ENCODE data around the gene GINS2. TPM values are rescaled to one million over a fixed set of nuclear protein-coding genes. Genes with fewer than 3 reads are reported as not detected.

Gene GINS2
- total and polyA plus RNA-seq, 8 donors = 0.37 to 1.9 (median 0.79) TPM

GRCh38 chr16:85680352-85680944 lies 8.3 kb downstream of the GINS2 start:
- Histone ChIP-seq H3K9me3 (no peaks in the 10 kb centered on the region), H3K4me3 (no peak overlapping the region), H3K27ac (no peak overlapping the region), H3K4me1 (peaks cover 0 to 1% (median 0%) of the 10 kb centered on the region in 3 donors), H3K27me3 (no peaks in the 10 kb centered on the region), H3K36me3 (peaks cover 0 to 8% (median 0%) of the 10 kb centered on the region in 3 donors)
- DNase-seq = peak in 1 of 6 donors; percentile 2
- ATAC-seq = peak in 1 of 4 donors; percentile 12
- WGBS, 2 donors = 86 to 89% methylated on average over 6 of the region's 6 CpGs
- no peak for TF ChIP-seq CTCF (IDR thresholded peaks at IDR 0.05)
- FAIRE-seq = no peak
- intact Hi-C loops (cut with DNase I) = no loop called here

GRCh38 chr16:85679870-85680269 lies 8.9 kb downstream of the GINS2 start:
- 82 to 85% methylated on average over 6 of the region's 6 CpGs for WGBS, 2 donors
- no peak for FAIRE-seq
- no peak overlapping the region for H3K4me3 ChIP-seq
- DNase-seq = peak in 1 of 6 donors; percentile 34
- H3K27ac ChIP-seq = no peak overlapping the region
- intact Hi-C loops (cut with DNase I) = no loop called here
- TF ChIP-seq CTCF (IDR thresholded peaks at IDR 0.05) = no peak
- H3K9me3 ChIP-seq = no peaks in the 10 kb centered on the region
- H3K4me1 ChIP-seq = peaks cover 0 to 7% (median 2%) of the 10 kb centered on the region in 3 donors
- peak in 1 of 4 donors; percentile 3 for ATAC-seq
- no peaks in the 10 kb centered on the region for H3K27me3 ChIP-seq
- H3K36me3 ChIP-seq = peaks cover 0 to 8% (median 0%) of the 10 kb centered on the region in 3 donors

GRCh38 chr16:85678821-85679220 lies 9.9 kb downstream of the GINS2 start:
- Histone ChIP-seq H3K27ac (no peak overlapping the region), H3K4me1 (peaks cover 9 to 14% (median 12%) of the 10 kb centered on the region in 3 donors), H3K9me3 (no peaks in the 10 kb centered on the region), H3K4me3 (no peak overlapping the region), H3K36me3 (peaks cover 0 to 8% (median 0%) of the 10 kb centered on the region in 3 donors), H3K27me3 (no peaks in the 10 kb centered on the region)
- intact Hi-C loops (cut with DNase I) = no loop called here
- 72 to 83% methylated on average over 5 of the region's 5 CpGs for WGBS, 2 donors
- TF ChIP-seq CTCF (IDR thresholded peaks at IDR 0.05) = no peak
- DNase-seq = no peak
- FAIRE-seq = no peak
- ATAC-seq = no peak

- no peak overlapping the region for H3K27ac ChIP-seq
- TF ChIP-seq CTCF (IDR thresholded peaks at IDR 0.05) = no peak
- H3K27me3 ChIP-seq = no peaks in the 10 kb centered on the region
- peaks cover 0 to 12% (median 0%) of the 10 kb centered on the region in 3 donors for H3K36me3 ChIP-seq
- peak in 1 of 6 donors; percentile 25 for DNase-seq
- ATAC-seq = peak in 1 of 4 donors; percentile 4
- no peak overlapping the region for H3K4me3 ChIP-seq
- H3K9me3 ChIP-seq = no peaks in the 10 kb centered on the region
- intact Hi-C loops (cut with DNase I) = no loop called here
- FAIRE-seq = no peak
- 70 to 72% methylated on average over 8 of the region's 8 CpGs for WGBS, 2 donors
- peaks cover 14 to 22% (median 21%) of the 10 kb centered on the region in 3 donors for H3K4me1 ChIP-seq
Observed at GRCh38 chr16:85678016-85678415, 10.7 kb downstream of the GINS2 start.

- WGBS, 2 donors = 78 to 79% methylated on average over 6 of the region's 6 CpGs
- TF ChIP-seq CTCF (IDR thresholded peaks at IDR 0.05) = no peak
- no peak overlapping the region for H3K27ac ChIP-seq
Observed at GRCh38 chr16:85677383-85677967, 11.3 kb downstream of the GINS2 start.

More at GRCh38 chr16:85677383-85677967, 11.3 kb downstream of the GINS2 start:
- intact Hi-C loops (cut with DNase I) = no loop called here
- DNase-seq (peak in 1 of 6 donors; percentile 1), FAIRE-seq (no peak), ATAC-seq (no peak)
- Histone ChIP-seq H3K36me3 (peaks cover 0 to 17% (median 0%) of the 10 kb centered on the region in 3 donors), H3K4me3 (no peak overlapping the region), H3K4me1 (peaks cover 14 to 24% (median 21%) of the 10 kb centered on the region in 3 donors), H3K9me3 (no peaks in the 10 kb centered on the region), H3K27me3 (no peaks in the 10 kb centered on the region)

Measured in pancreas (tissue), 10 donors.